ENCODE data around the gene PDSS2.
"Not testable (repeated sequence)": the region's sequence is repeated elsewhere in the genome, so short reads cannot be mapped to it uniquely, and the experiment has no call there.

PDSS2 gene

GRCh38 chr6:107173779-107174178 lies 285.6 kb downstream of the PDSS2 start:
- DNase-seq (ENCODE audit: low spot score) = no peak

GRCh38 chr6:107171513-107171912 lies 287.9 kb downstream of the PDSS2 start:
- no peak for DNase-seq (ENCODE audit: low spot score)

GRCh38 chr6:107164299-107164698 lies 295.1 kb downstream of the PDSS2 start:
- DNase-seq (ENCODE audit: low spot score) = not testable (repeated sequence)

- no peak for DNase-seq (ENCODE audit: low spot score)
These were observed 297.8 kb downstream of the PDSS2 start for GRCh38 chr6:107161521-107161920.

- DNase-seq (ENCODE audit: low spot score) = no peak
These were observed 302.7 kb downstream of the PDSS2 start for GRCh38 chr6:107156617-107157016.

- DNase-seq (ENCODE audit: low spot score) = no peak
These were observed 304.6 kb downstream of the PDSS2 start for GRCh38 chr6:107154801-107155160.

GRCh38 chr6:107154131-107154800 lies 305.1 kb downstream of the PDSS2 start:
- peak; percentile 47 for DNase-seq (ENCODE audit: low spot score)

GRCh38 chr6:107152638-107153430 lies 306.5 kb downstream of the PDSS2 start:
- no peak for DNase-seq (ENCODE audit: low spot score)

GRCh38 chr6:107144666-107145065 lies 314.7 kb downstream of the PDSS2 start:
- no peak for DNase-seq (ENCODE audit: low spot score)

GRCh38 chr6:107144014-107144413 lies 315.4 kb downstream of the PDSS2 start:
- DNase-seq (ENCODE audit: low spot score) = no peak

- no peak for DNase-seq (ENCODE audit: low spot score)
These were observed 318.8 kb downstream of the PDSS2 start for GRCh38 chr6:107140581-107140980.

GRCh38 chr6:107136324-107136723 lies 323.0 kb downstream of the PDSS2 start:
- DNase-seq (ENCODE audit: low spot score) = not testable (repeated sequence)

GRCh38 chr6:107135048-107135680 lies 324.2 kb downstream of the PDSS2 start:
- DNase-seq (ENCODE audit: low spot score) = not testable (repeated sequence)

- DNase-seq (ENCODE audit: low spot score) = peak; percentile 49
These were observed 326.9 kb downstream of the PDSS2 start for GRCh38 chr6:107132330-107132954.

- no peak for DNase-seq (ENCODE audit: low spot score)
These were observed 329.9 kb downstream of the PDSS2 start for GRCh38 chr6:107129370-107129925.

- no peak for DNase-seq (ENCODE audit: low spot score)
These were observed 330.8 kb downstream of the PDSS2 start for GRCh38 chr6:107128577-107128976.

GRCh38 chr6:107128175-107128574 lies 331.2 kb downstream of the PDSS2 start:
- no peak for DNase-seq (ENCODE audit: low spot score)

GRCh38 chr6:107125771-107126170 lies 333.6 kb downstream of the PDSS2 start:
- no peak for DNase-seq (ENCODE audit: low spot score)

- DNase-seq (ENCODE audit: low spot score) = no peak
These were observed 334.4 kb downstream of the PDSS2 start for GRCh38 chr6:107124934-107125348.

- DNase-seq (ENCODE audit: low spot score) = no peak
These were observed 335.9 kb downstream of the PDSS2 start for GRCh38 chr6:107123501-107123900.

- no peak for DNase-seq (ENCODE audit: low spot score)
These were observed 336.6 kb downstream of the PDSS2 start for GRCh38 chr6:107122748-107123147.

GRCh38 chr6:107121964-107122495 lies 337.3 kb downstream of the PDSS2 start:
- DNase-seq (ENCODE audit: low spot score) = no peak
